ENCODE data around the gene RUFY4. TPM values are rescaled to one million over a fixed set of nuclear protein-coding genes. Genes with fewer than 3 reads are reported as not detected.

The RUFY4 gene
- total RNA-seq, 1 donor from 2014 or later = not detected

DNA sequence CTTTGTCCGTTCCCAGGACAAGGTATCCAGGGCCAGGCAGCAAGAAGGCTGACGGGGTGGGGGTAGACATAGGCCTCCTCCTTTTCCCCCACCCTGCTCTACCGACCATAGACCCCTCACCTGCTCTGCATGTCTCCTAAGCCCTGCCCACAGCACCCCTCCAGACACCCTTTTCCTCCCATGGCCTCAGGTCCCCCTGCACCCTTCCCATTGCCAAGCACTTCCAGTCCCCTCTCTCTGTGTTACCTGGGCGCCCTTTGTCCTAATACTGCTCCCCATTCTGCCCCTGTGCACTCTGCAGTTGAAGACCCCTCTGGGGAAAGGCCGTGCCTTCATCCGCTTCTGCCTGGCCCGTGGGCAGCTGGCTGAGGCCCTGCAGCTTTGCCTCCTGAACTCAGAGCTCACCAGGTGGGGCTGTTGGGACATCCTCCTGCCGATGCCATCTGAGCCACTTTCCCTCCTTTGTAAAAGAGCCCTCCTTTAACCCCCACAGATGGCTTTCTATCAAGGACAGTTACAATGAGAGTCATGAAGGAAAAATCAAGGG is 3.5 kb downstream of the RUFY4 start:
- ATAC-seq (no peak), DNase-seq (no peak)
- Histone ChIP-seq H3K4me3 (no peak overlapping the region), H3K36me3 (no peaks in the 10 kb centered on the region), H3K4me1 (no peaks in the 10 kb centered on the region), H3K27me3 (ENCODE audit: low read depth) (no peaks in the 10 kb centered on the region), H3K9me3 (no peaks in the 10 kb centered on the region), H3K27ac (no peak overlapping the region)
- intact Hi-C loops (cut with DNase I) = no loop called here
- TF ChIP-seq, protein P1, sequence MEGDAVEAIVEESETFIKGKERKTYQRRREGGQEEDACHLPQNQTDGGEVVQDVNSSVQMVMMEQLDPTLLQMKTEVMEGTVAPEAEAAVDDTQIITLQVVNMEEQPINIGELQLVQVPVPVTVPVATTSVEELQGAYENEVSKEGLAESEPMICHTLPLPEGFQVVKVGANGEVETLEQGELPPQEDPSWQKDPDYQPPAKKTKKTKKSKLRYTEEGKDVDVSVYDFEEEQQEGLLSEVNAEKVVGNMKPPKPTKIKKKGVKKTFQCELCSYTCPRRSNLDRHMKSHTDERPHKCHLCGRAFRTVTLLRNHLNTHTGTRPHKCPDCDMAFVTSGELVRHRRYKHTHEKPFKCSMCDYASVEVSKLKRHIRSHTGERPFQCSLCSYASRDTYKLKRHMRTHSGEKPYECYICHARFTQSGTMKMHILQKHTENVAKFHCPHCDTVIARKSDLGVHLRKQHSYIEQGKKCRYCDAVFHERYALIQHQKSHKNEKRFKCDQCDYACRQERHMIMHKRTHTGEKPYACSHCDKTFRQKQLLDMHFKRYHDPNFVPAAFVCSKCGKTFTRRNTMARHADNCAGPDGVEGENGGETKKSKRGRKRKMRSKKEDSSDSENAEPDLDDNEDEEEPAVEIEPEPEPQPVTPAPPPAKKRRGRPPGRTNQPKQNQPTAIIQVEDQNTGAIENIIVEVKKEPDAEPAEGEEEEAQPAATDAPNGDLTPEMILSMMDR (IDR thresholded peaks at IDR 0.05) = no peak

DNA sequence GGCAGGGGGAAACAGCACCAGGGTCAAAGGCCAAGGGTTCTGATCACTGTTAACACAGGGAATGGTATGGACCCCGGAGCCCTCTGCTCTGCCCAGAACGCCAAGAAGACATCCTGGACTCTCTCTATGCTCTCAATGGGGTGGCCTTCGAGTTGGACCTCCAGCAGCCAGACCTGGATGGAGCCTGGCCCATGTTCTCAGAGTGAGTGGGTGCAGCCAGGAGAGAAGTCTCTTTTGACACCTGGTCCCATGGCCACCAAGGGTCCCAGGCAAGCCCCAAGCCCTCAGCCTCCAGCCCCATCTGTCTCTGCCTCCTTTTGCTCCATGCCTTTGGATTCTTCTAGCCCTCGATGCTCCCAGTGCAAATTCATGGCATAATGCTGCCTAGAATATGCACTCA is 4.1 kb downstream of the RUFY4 start:
- no peaks in the 10 kb centered on the region for H3K4me1 ChIP-seq
- no peak for DNase-seq
- intact Hi-C loops (cut with DNase I) = no loop called here
- no peak overlapping the region for H3K27ac ChIP-seq
- no peak overlapping the region for H3K4me3 ChIP-seq
- H3K9me3 ChIP-seq = no peaks in the 10 kb centered on the region
- H3K27me3 ChIP-seq (ENCODE audit: low read depth) = no peaks in the 10 kb centered on the region
- TF ChIP-seq, protein P1 (IDR thresholded peaks at IDR 0.05) = no peak
- no peak for ATAC-seq
- no peaks in the 10 kb centered on the region for H3K36me3 ChIP-seq

DNA sequence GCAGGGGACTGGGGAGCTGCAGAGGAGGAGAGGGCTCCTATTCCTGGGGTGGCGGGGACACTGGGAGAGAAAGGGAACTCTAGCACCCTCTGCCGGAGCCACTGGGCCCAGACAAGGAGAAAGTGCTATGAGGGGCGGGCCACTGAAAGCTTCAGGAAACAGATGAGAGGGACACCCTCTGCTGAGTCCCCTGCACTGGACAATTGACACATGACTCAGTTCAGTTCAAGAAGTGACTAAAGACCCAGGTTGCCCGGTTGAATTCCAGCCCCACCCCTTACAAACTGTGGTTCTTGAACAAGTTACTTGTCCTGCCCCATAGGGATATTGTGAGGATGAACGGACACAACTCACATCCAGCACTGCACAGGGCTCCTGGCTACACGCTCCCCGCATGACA is 5.0 kb downstream of the RUFY4 start:
- no peak overlapping the region for H3K27ac ChIP-seq
- intact Hi-C loops (cut with DNase I) = no loop called here
- no peaks in the 10 kb centered on the region for H3K4me1 ChIP-seq
- DNase-seq = peak; percentile 69
- no peaks in the 10 kb centered on the region for H3K9me3 ChIP-seq
- no peak overlapping the region for H3K4me3 ChIP-seq
- no peaks in the 10 kb centered on the region for H3K36me3 ChIP-seq
- no peaks in the 10 kb centered on the region for H3K27me3 ChIP-seq (ENCODE audit: low read depth)
- TF ChIP-seq, protein P1 (IDR thresholded peaks at IDR 0.05) = peak; percentile 44
- peak; percentile 31 to 50 for ATAC-seq

DNA sequence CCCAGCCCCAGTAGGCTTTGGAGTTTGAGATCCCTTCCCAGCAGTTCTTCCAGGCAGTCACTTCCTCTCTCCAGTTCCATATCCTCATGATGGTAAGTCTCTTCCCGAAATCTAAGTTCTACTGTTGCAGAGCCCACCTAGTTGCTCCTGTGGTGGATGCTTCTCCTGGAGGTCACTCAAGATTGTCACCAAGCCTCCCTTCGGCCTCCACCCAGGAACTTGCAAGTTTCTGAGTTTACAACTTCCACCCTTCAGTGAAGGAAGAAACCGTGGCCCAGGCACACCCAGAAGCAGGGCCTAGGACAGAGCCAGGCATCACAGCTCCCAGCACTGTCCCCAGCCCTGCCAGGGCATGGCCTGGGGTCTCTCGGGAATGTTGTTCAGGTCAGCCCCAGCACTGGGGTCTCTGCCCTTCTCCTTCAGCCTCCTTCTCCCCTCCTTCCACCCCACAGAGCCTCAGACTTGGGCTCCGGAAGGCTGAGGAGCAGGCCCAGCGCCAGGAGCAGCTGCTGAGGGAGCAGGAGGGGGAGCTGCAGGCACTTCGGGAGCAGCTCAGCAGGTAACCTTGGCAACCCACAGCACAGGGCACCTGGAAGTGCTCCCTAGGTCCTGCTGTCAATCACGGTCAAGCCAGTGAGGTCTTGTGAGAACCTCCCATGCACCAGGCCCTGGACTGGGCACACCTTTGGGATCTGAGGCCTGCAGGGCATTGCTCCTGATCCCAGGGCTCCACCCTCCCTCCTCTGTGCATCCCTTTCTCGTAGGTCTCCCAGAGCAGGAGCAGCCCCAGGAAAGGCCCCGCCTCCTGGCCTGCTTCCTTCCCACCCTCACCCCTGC is 7.1 kb downstream of the RUFY4 start:
- intact Hi-C loops (cut with DNase I) = no loop called here
- no peak for DNase-seq

DNA sequence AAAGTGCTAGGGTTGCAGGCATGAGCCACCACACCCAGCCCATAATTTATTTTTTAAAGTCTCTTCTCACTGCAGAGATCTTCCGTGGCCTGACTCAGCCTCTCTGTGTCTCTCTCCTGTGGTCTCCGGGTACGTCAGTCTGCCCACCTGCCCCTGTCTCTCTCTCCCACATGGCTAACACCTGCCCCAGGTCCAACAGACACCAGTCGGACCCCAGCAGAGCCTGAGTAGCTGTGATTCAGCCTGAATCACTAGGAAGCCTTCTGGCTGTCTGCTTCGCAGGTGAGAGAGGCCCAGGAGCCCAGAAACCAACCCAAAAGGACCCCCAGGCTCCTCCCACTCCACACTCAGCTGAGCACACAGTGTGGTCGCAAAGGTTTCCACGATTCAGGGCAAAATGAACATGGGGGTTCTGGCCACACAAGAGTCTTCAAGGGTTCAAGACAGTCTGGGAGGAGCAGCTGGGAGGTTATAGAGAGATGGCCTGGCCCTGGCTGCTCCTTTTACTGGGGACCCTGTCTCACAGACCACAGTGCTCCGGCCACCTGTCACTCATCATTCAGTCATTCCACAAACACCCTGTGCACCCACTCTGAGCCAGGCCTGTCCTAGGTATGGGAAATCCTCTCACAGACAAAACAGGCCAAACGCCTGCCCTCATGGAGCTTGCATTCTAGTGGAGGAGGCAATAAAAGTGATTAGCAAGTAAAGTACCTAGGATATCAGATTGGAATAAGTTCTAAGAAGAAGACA is 8.6 kb downstream of the RUFY4 start:
- no peak for DNase-seq
- H3K9me3 ChIP-seq = no peaks in the 10 kb centered on the region
- no peak for ATAC-seq

More for the DNA sequence above, 7.1 kb downstream of the RUFY4 start:
- no peaks in the 10 kb centered on the region for H3K9me3 ChIP-seq
- no peaks in the 10 kb centered on the region for H3K4me1 ChIP-seq
- H3K36me3 ChIP-seq = no peaks in the 10 kb centered on the region
- no peak overlapping the region for H3K4me3 ChIP-seq
- ATAC-seq = no peak
- no peaks in the 10 kb centered on the region for H3K27me3 ChIP-seq (ENCODE audit: low read depth)
- no peak overlapping the region for H3K27ac ChIP-seq
- TF ChIP-seq, protein P1 (IDR thresholded peaks at IDR 0.05) = no peak

More for the DNA sequence above, 8.6 kb downstream of the RUFY4 start:
- TF ChIP-seq, protein P1 (IDR thresholded peaks at IDR 0.05) = no peak
- Histone ChIP-seq H3K4me3 (no peak overlapping the region), H3K4me1 (no peaks in the 10 kb centered on the region), H3K36me3 (no peaks in the 10 kb centered on the region), H3K27ac (no peak overlapping the region), H3K27me3 (ENCODE audit: low read depth) (no peaks in the 10 kb centered on the region)
- intact Hi-C loops (cut with DNase I) = no loop called here

All from lower lobe of right lung (tissue), 2 donors.